DMS 273 treated with DMSO at 0.1 percent for 48 hours (cell line): ENCODE data around the gene PFAS.
"Not testable (repeated sequence)": the region's sequence is repeated elsewhere in the genome, so short reads cannot be mapped to it uniquely, and the experiment has no call there.

Source experiments
- DNase-seq: peaks from one replicate; lab custom pipeline; 2025; lab: John Stamatoyannopoulos, UW

PFAS gene

GRCh38 chr17:8225813-8226535 lies 23.1 kb upstream of the PFAS start:
- no peak for DNase-seq

DNA sequence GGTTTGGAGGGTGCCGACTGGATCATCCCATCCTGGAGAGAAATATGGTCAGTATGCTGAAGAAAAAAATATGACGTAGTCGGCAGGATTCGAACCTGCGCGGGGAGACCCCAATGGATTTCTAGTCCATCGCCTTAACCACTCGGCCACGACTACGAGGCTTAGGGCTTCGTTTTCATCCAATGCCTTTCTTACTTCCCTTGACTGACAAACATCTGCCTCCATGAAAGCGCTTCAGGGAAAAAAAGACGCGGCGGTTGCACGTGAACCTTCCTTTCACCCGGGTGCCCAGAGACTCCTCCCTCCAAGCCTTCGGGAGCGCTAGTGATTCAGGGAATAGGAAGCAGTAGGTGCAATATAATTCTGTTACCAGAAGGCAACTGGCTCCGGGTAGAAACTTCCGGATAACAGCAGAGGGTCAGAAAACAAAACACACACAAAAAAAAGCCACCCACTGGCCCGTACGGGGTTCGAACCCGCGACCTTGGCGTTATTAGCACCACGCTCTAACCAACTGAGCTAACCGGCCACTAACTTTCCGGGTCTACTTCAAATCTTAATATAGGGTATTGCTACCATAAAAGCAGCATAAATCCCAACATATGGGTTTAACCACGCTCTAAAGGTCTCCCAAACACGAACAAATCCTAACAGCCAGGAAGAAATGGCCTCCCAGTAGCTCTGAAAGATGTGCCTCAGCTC lies 22.4 kb upstream of the PFAS start:
- no peak for DNase-seq

DNA sequence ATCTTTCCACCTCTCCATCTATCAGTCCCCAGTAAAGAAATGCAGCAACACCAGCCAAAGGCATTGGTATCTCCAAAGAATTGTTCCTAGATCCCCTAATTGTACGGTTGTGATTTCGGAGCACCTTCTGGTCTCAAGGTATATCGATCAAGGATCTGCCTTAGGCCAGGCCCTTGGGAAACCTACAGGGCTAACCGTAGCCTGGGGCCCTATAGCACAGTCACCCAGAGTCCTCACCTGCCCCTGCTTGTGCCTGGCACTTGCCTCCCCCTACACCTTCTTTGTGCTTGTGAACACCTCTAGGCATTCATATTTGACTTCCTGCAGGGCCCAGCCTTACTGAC lies 21.9 kb upstream of the PFAS start:
- no peak for DNase-seq

- no peak for DNase-seq
Observed at GRCh38 chr17:8231701-8232100, 17.4 kb upstream of the PFAS start.

DNA sequence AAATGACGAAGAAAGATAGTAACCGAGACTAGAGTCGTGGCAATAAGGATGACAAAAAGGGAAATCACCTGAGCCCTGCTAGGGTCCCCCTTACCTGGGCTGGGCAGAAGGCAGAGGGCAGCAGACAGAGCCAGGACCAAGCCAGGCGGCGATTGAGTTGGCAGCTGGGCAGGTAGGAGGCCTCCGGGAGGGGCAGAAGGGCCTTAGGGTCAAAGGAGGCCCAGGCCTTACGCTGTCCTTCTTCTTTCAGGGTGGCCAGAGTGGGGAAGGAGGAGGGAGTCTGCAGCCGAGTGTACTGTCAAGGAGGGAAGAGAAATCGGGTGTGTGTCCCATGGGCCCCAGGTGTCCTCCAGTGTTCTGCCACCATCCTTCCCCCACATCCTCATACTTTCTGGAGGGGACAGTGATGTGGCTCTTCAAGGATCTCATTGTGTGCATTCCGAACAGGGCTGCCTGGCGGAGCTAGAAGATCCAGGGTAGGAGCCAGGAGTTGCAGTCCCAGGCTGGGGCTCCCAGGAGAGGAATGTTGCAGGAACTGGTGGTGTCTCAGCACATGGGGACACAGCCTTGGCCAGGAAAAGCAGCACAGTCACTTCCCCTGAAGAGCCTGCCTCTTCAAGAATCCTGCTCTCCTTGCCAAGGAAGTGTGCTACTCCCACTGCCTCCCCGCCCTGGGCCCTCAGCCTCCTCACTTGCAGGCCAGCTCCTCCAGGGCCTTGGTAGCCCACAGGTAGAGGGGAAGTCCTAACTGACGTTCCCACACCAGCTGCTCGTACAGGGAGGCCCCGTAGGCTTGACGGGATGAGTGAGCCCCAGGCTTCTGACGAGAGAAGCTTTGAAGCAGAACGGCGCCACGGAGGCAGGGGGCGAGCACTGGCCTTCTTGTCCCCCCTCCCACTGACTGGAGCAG lies 14.5 kb upstream of the PFAS start:
- no peak for DNase-seq

GRCh38 chr17:8235676-8236075 lies 13.4 kb upstream of the PFAS start:
- no peak for DNase-seq

DNA sequence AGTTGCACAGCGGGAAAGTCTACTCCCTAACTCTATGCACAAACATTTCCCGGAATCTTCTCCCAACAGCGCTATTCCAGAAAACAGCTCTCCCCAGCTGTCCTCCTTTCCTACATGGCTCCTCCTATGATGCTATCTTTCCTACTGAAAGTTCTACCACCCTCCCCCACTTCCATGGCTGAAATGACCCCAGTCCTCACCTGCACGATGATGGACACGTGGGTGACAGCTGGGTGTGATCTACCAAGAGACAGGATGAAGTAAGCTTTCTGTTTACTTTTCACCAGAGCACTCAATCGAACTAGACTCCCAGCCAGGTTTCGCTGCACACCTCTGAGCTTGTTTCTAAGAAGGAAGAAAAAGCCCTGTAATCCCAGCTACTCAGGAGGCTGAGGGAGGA lies 11.9 kb upstream of the PFAS start:
- no peak for DNase-seq

- no peak for DNase-seq
Observed at GRCh38 chr17:8237886-8238285, 11.2 kb upstream of the PFAS start.

DNA sequence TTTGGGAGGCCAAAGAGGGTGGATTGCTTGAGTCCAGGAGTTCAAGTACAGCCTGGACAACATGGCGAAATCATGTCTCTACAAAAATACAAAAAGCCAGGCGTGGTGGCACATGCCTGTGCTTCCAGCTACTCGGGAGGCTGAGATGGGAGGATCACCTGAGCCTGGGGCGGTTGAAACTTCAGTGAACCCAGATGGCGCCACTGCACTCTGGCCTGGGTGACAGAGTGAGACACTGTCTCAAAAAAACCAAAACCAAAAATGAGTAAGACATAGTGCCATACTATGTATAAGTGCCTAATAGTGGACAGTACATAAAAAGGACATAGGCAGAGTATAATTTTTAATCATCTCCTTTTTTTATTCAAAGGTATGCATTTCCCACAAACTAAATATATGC lies 5.3 kb upstream of the PFAS start:
- DNase-seq, result no peak

DNA sequence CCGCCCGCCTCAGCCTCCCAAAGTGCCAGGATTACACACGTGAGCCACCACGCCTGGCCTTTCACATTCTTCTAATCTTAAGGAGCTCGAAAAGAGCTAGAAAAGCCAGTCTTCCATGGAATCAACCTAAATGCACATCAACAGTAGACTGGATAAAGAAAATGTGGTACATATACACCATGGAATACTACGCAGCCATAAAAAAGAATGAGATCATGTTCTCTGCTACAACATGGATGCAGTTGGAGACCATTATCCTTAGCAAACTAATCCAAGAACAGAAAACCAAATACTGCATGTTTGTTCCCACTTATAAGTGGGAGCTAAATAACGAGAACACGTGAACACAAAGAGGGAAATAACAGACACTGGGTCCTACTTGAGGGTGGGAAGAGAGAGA lies 4.3 kb upstream of the PFAS start:
- no peak for DNase-seq

DNA sequence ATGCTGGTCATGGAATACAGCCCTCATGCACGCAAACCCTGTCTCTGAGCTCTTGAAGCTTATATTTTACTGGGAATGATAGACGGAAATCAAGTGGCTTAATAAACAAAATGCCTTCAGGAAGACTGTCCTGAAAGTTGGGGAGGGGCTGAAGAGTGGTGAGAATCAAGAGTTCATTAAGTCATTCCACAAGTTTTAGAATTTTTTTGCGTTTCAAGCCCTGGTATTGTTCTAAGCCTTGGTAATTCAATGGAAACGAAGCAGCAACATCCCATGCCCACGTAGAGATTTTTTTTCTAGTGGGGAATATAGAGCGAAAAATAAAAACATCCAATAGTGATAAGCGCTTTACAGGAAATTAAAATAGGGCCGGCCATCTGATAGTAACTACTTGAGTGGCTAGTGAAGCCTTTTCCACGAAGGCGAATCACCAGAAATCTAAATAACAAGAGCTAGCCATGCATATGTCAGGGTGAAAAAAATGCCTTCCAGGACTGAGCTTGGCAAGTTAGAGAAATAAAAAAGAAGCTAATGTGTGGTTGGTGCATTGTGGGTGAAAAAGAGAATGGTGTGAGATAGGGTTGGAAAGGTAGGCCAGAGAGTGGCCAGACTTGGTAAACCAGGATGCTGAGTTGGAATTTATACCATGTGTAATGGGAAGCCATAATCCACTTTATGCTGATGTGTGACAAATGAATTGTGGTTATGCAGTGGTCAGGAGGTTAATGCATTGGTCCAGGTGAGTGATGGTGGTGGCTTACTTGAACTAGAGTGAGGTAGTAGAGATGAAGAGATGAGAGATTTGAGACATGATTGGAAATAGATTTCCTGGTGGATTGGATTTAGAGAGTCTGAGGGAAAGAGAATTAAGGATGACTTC lies 772 bp downstream of the PFAS start:
- DNase-seq, result no peak

GRCh38 chr17:8251411-8251810 lies 2.3 kb downstream of the PFAS start:
- DNase-seq, result not testable (repeated sequence)

GRCh38 chr17:8253801-8254200 lies 4.7 kb downstream of the PFAS start:
- no peak for DNase-seq

GRCh38 chr17:8254881-8255280 lies 5.8 kb downstream of the PFAS start:
- no peak for DNase-seq

DNA sequence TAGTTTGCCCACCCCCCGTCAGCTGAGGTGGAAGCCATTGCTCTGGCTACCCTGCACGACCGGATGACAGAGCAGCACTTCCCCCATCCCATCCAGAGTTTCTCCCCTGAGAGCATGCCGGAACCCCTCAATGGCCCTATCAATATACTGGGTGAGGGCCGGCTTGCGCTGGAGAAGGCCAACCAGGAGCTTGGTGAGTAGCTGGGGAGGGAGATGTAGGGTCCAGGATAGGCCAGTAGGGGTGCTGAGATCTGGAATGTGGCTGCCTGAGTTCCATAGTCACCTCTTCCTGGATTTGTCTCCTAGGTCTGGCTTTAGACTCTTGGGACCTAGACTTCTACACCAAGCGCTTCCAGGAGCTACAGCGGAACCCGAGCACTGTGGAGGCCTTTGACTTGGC lies 6.4 kb downstream of the PFAS start:
- no peak for DNase-seq

DNA sequence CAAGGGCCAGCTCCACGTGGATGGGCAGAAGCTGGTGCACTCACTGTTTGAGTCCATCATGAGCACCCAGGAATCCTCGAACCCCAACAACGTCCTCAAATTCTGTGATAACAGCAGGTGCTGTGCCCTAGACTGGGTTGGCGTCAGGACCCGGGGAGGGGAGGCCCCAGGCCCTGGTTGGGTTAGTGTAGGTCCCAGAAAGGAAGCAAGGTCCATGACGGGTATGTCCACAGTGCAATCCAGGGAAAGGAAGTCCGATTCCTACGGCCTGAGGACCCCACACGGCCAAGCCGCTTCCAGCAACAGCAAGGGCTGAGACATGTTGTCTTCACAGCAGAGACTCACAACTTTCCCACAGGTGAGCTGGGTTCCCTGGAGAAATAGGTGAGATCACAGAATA lies 7.2 kb downstream of the PFAS start:
- no peak for DNase-seq

- DNase-seq, result no peak
Observed at GRCh38 chr17:8256691-8257090, 7.6 kb downstream of the PFAS start.

GRCh38 chr17:8257801-8258200 lies 8.7 kb downstream of the PFAS start:
- no peak for DNase-seq

DNA sequence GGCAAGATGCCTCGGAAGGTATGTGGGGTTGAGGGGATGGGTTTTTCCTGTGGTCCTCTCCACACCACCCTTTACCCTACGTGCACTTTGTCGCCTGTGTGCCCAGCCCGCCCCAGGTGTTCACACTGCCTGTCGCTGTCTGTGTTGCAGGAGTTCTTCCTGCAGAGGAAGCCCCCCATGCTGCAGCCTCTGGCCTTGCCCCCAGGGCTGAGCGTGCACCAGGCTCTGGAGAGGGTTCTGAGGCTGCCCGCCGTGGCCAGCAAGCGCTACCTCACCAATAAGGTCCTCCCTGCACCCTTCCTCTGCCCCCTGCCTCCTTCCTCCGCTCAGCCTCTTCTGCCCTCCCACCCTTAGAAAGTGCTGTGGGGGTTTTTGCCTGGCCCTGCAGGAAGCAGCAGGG lies 15.2 kb downstream of the PFAS start:
- DNase-seq, result no peak

- no peak for DNase-seq
Observed at GRCh38 chr17:8264836-8265542, 15.9 kb downstream of the PFAS start.
